A673 (cell line): ENCODE measurements around the gene SLCO2A1.

Experiments used
- CTCF ChIP-seq: fragments of 300-800, 200-600 bp; sonication (generic); conservative IDR thresholded peaks from 2 replicates; pipeline ENCODE4 v1.5.1; 2017; ENCODE audit warnings: low read depth, mild to moderate bottlenecking, antibody characterized with exemption, low read length, moderate library complexity, mixed read lengths
- EZH2 ChIP-seq: fragments of 200-600 bp; sonication (generic); IDR thresholded peaks from 2 replicates; pipeline ENCODE4 v1.6.1; 2017; ENCODE audit warnings: borderline replicate concordance, low read depth, mild to moderate bottlenecking, mixed read lengths, antibody characterized with exemption, low read length; ENCODE audit not compliant: poor library complexity, severe bottlenecking

- TF ChIP-seq CTCF (no peak), EZH2 (no peak)
These were observed 20.0 kb upstream of the SLCO2A1 start for GRCh38 chr3:134049676-134050075.
